Parathyroid adenoma (tissue), 2 donors: ENCODE results near the gene FARS2.

ENCODE experiments used
- H2AFZ ChIP-seq: fragments of 300-600 bp; sonication (generic); one replicate; pipeline ENCODE4 v1.7.0; 2017; ENCODE audit warnings: antibody characterized with exemption, mild to moderate bottlenecking
- H3K27ac ChIP-seq: fragments of 300-600 bp; sonication (generic); one replicate; pipeline ENCODE4 v1.7.0; 2017
- H3K27me3 ChIP-seq: fragments of 300-600 bp; sonication (generic); one replicate; pipeline ENCODE4 v1.7.0; 2017; ENCODE audit warnings: low read length; ENCODE audit not compliant: control insufficient read depth, insufficient read depth
- H3K36me3 ChIP-seq: fragments of 300-600 bp; sonication (generic); one replicate; pipeline ENCODE4 v1.7.0; 2017; ENCODE audit warnings: low read length; ENCODE audit not compliant: control insufficient read depth, insufficient read depth
- H3K4me1 ChIP-seq: fragments of 300-600 bp; sonication (generic); one replicate; pipeline ENCODE4 v1.7.0; 2017; ENCODE audit warnings: control low read depth
- H3K4me2 ChIP-seq: fragments of 300-600 bp; sonication (generic); one replicate; pipeline ENCODE4 v1.7.0; 2017; ENCODE audit warnings: low read length
- H3K4me3 ChIP-seq: fragments of 300-600 bp; sonication (generic); one replicate; pipeline ENCODE4 v1.7.0; 2017; ENCODE audit warnings: low read depth, low read length
- H3K79me2 ChIP-seq: fragments of 300-600 bp; sonication (generic); one replicate; pipeline ENCODE4 v1.7.0; 2017; ENCODE audit warnings: control low read depth
- H3K9ac ChIP-seq: fragments of 300-600 bp; sonication (generic); one replicate; pipeline ENCODE4 v1.7.0; 2017; ENCODE audit warnings: mild to moderate bottlenecking
- H3K9me3 ChIP-seq: fragments of 300-600 bp; sonication (generic); one replicate; pipeline ENCODE4 v1.7.0; 2017; ENCODE audit warnings: low read length; ENCODE audit not compliant: control insufficient read depth
- CTCF ChIP-seq: fragments of 300-600 bp; sonication (generic); IDR thresholded peaks from one replicate; pipeline ENCODE4 v1.7.0; 2017; ENCODE audit warnings: antibody characterized with exemption, mild to moderate bottlenecking
- donor health status: primary hyperparathyroidism.

FARS2 gene

GRCh38 chr6:5229356-5229755 is 32.0 kb upstream of the FARS2 start:
- no peak overlapping the region for H3K4me3 ChIP-seq
- no peaks in the 10 kb centered on the region for H3K79me2 ChIP-seq
- TF ChIP-seq CTCF: no peak
- no peaks in the 10 kb centered on the region for H3K9me3 ChIP-seq
- H3K27me3 ChIP-seq: no peaks in the 10 kb centered on the region
- no peak overlapping the region for H2AFZ ChIP-seq
- H3K9ac ChIP-seq: no peak overlapping the region
- H3K4me2 ChIP-seq: no peak overlapping the region
- H3K4me1 ChIP-seq: no peaks in the 10 kb centered on the region
- H3K36me3 ChIP-seq: no peaks in the 10 kb centered on the region
- H3K27ac ChIP-seq: no peak overlapping the region

DNA sequence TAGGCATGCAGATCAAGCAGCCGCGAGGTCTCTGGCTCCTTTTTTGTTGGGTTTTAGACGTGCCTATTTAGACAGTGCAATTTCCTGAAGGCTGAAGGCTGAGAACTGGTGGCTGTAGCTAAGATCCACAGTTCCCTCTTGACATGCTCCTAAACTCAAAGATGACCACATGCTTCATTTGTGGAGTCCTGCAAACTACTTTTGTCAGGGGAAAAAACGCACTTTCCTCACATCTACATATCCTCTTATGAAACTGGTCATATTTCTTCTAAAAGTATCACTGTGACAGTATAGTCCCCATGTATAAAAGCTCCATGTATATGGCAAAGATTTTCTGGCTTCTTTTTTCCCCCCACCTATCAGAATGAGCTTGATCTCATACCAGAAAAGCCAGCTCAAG is 31.2 kb upstream of the FARS2 start:
- H3K36me3 ChIP-seq: no peaks in the 10 kb centered on the region
- TF ChIP-seq CTCF: no peak
- H3K27me3 ChIP-seq: no peaks in the 10 kb centered on the region
- H3K4me2 ChIP-seq: no peak overlapping the region
- H3K79me2 ChIP-seq: no peaks in the 10 kb centered on the region
- H3K9ac ChIP-seq: no peak overlapping the region
- H3K4me3 ChIP-seq: no peak overlapping the region
- H3K9me3 ChIP-seq: no peaks in the 10 kb centered on the region
- H3K27ac ChIP-seq: no peak overlapping the region
- H3K4me1 ChIP-seq: no peaks in the 10 kb centered on the region
- H2AFZ ChIP-seq: no peak overlapping the region

DNA sequence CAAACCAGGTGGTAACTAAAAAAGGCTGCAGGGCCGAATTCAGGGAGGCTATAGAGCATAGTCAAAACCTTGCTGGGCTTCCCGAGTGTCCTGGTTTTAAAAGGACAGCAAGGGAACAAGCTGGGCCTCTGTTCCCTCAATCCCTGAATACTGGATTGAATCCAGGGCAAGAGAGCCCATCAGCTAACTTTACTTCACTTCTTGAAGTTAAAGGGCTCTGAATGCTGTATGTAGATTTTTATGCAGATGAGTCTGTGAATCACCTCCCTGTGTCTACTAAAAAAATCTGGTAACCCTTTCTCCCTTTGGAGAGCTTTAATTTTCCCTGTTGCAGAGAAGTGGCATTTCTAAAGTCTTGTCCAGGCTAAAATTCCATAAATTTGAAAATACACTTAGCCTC is 30.0 kb upstream of the FARS2 start:
- Histone ChIP-seq H3K27me3 (no peaks in the 10 kb centered on the region), H3K79me2 (no peaks in the 10 kb centered on the region)

DNA sequence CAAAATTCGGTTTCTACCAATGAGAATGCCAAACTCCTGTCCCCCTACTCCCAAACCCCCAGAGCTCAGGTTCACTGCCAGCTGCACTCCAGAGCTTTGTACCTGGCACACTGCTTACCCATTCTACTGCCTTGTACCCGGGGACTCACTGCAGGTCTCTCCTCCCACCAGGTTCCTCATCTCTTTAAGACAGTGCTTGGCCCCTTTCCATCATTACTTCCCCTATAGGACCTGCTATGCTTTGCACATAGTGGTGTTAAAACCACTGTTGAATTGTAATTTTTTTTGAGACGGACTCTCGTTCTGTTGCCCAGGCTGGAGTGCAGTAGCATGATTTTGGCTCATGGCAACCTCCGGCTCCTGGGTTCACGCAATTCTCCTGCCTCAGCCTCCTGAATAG is 26.4 kb upstream of the FARS2 start:
- Histone ChIP-seq H3K27me3 (no peaks in the 10 kb centered on the region), H2AFZ (no peak overlapping the region), H3K4me1 (no peaks in the 10 kb centered on the region), H3K27ac (no peak overlapping the region), H3K79me2 (peaks cover 2% of the 10 kb centered on the region), H3K9me3 (no peaks in the 10 kb centered on the region), H3K9ac (no peak overlapping the region), H3K36me3 (no peaks in the 10 kb centered on the region), H3K4me2 (no peak overlapping the region), H3K4me3 (no peak overlapping the region)
- TF ChIP-seq CTCF: no peak

More for the DNA sequence above, 30.0 kb upstream of the FARS2 start:
- Histone ChIP-seq H3K4me3 (no peak overlapping the region), H3K4me2 (no peak overlapping the region), H3K27ac (no peak overlapping the region), H3K9me3 (no peaks in the 10 kb centered on the region), H3K36me3 (no peaks in the 10 kb centered on the region), H2AFZ (no peak overlapping the region), H3K9ac (no peak overlapping the region), H3K4me1 (no peaks in the 10 kb centered on the region)
- TF ChIP-seq CTCF: no peak

DNA sequence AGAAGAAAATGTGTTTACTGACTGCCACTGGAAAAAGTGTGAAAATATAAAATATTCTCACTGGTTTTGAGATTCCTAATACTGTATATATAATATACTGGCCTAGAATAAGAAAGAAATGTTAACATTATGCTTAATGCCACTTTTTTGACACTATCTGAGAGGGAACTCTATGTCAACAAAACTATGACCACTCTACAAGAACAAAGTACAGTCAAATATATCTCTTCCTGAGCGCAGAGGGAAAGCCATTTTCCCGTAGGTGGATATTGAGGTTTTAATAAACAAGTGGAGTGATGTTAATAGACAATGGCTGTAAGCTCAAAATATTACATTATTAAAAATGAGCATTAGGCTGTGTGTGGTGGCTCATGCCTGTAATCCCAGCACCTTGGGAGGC is 25.5 kb upstream of the FARS2 start:
- Histone ChIP-seq H3K4me3 (no peak overlapping the region), H3K79me2 (peaks cover 3% of the 10 kb centered on the region), H3K27me3 (no peaks in the 10 kb centered on the region), H2AFZ (no peak overlapping the region), H3K9ac (no peak overlapping the region), H3K27ac (no peak overlapping the region), H3K9me3 (no peaks in the 10 kb centered on the region), H3K4me2 (no peak overlapping the region), H3K36me3 (no peaks in the 10 kb centered on the region), H3K4me1 (no peaks in the 10 kb centered on the region)
- TF ChIP-seq CTCF: no peak
